AG04450 (cell line): ENCODE measurements around the gene CD248. TPM values are rescaled to one million over a fixed set of nuclear protein-coding genes. Genes with fewer than 3 reads are reported as not detected.
A peak's percentile ranks its signal among the peaks of the same experiment; 100 is the strongest.

Source experiments
- CTCF ChIA-PET: fragments of 300-600, 350-600 bp; formaldehyde crosslinking; extraction: SDS; loops from one replicate; lab custom pipeline; 2022; ENCODE audit warnings: antibody characterized with exemption, inconsistent platforms; lab: Charles Lee
- POLR2A ChIA-PET: fragments of 350-600 bp; formaldehyde crosslinking; extraction: SDS; loops from one replicate; lab custom pipeline; 2021; ENCODE audit warnings: antibody characterized with exemption, inconsistent platforms; lab: Yijun Ruan, JAX
- DNase-seq: peaks from one replicate; pipeline ENCODE4 v3.0.0-alpha.2; 2011; ENCODE audit warnings: low read depth, low spot score
- H3K27ac ChIP-seq: one replicate; pipeline ENCODE4 v1.5.1; 2012; ENCODE audit warnings: low read depth, low read length, control low read depth
- H3K27me3 ChIP-seq: one replicate; pipeline ENCODE4 v1.6.0; 2012; ENCODE audit warnings: low read length; ENCODE audit not compliant: control insufficient read depth, insufficient read depth
- H3K4me3 ChIP-seq: 2 replicates; pipeline ENCODE4 v1.5.1; 2011; ENCODE audit warnings: mild to moderate bottlenecking, low read depth, low read length, control low read depth
- H3K9me3 ChIP-seq: 2 replicates; pipeline ENCODE4 v1.5.1; 2012; ENCODE audit warnings: low read length; ENCODE audit not compliant: control insufficient read depth, insufficient read depth
- polyA plus RNA-seq: library from polyadenylated mRNA; depleted of rRNA; stranded (reverse); fragments of >200 nt; gene quantifications from 2 replicates; pipeline ENCODE4 v1.2.3, GENCODE V29; 2011
- TF ChIP-seq, protein P1 (sequence below): IDR thresholded peaks from 2 replicates; pipeline ENCODE4 v1.5.1; 2011; ENCODE audit warnings: low read depth, low read length, control low read depth, inconsistent platforms

The CD248 gene
- polyA plus RNA-seq, 1 experiment: 105 TPM

DNA sequence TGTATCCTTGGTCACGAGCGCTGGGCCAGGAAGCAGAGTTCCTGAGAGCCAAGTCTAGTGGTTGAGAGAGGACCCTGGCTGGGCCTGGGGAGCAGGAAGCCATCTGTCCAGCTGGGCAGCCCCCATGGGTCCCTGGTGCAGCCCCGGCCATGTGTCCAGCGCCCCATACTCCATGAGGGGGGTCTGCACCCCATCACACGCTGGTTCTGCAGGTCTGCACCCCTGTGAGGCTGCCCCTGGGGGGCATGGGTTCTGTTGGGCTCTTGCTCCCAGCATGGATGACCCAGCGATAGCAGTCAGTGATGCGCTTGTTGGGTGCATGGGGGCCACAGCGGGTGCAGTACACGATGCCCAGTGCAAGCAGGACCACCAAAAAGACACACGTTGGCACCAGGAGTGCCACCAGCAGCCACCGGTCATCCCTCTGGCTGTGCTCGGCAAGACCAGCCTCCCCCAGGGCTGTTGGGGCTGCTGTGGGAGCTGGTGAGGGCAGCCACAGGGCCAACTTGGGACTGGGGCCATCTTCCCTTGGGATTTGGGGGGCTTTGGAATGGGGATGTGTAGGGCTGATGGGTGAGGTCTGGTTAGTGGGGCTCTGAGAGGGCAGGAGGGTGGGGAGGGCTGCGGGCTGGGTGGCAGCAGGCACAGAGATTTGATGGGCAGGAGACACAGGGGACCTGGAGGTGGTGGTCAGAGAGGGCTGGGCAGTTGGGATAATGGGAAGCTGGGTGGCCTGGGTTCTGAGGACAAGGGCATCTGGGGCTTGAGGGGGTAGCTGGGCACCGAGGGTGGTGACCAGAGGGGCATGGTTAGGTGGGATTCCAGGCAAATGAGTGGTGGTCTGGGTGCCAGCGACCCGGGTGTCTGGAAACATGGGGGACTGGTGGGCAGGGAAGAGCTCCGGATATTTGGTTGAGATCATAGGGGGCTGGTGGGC, 2.0 kb downstream of the CD248 start:
- H3K9me3 ChIP-seq: peaks cover 8% of the 10 kb centered on the region; the same call in 1 of the 2 replicates
- H3K4me3 ChIP-seq: peak overlapping the region; percentile 87
- CTCF ChIA-PET: interaction anchor here (1.0 to 3.9 kb wide), 2 partner anchors 16 to 21 kb away, joined by 5 to 62 read pairs; partner anchors contain the start of gene RIN1
- TF ChIP-seq, protein P1, sequence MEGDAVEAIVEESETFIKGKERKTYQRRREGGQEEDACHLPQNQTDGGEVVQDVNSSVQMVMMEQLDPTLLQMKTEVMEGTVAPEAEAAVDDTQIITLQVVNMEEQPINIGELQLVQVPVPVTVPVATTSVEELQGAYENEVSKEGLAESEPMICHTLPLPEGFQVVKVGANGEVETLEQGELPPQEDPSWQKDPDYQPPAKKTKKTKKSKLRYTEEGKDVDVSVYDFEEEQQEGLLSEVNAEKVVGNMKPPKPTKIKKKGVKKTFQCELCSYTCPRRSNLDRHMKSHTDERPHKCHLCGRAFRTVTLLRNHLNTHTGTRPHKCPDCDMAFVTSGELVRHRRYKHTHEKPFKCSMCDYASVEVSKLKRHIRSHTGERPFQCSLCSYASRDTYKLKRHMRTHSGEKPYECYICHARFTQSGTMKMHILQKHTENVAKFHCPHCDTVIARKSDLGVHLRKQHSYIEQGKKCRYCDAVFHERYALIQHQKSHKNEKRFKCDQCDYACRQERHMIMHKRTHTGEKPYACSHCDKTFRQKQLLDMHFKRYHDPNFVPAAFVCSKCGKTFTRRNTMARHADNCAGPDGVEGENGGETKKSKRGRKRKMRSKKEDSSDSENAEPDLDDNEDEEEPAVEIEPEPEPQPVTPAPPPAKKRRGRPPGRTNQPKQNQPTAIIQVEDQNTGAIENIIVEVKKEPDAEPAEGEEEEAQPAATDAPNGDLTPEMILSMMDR: no peak
- POLR2A ChIA-PET: interaction anchor here (1.5 to 1.9 kb wide), 2 partner anchors 12 to 20 kb away, joined by 5 read pairs; no protein-coding TSS in a partner anchor
- no peak for DNase-seq
- no peaks in the 10 kb centered on the region for H3K27me3 ChIP-seq
- H3K27ac ChIP-seq: peak overlapping the region; percentile 97

DNA sequence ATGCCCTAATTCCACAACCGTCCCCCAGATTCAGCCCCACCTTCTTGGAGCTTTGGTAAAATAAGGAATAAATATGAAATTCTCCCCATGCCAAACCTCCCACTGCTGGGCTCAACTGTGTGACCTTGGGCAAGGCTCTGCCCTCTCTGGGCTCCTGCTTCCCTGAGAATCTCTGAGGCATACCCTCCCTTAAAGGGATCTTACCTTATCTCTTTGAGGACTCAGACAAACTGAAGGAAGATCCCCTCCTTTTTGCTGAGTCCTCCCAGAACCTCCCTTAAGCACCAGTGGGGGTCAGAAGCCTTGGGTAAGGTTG, 2.7 kb downstream of the CD248 start:
- POLR2A ChIA-PET: interaction anchor here (1.6 to 3.1 kb wide), 6 partner anchors 11 to 34 kb away, joined by 5 to 99 read pairs (median 14); partner anchors contain the start of gene RIN1

DNA sequence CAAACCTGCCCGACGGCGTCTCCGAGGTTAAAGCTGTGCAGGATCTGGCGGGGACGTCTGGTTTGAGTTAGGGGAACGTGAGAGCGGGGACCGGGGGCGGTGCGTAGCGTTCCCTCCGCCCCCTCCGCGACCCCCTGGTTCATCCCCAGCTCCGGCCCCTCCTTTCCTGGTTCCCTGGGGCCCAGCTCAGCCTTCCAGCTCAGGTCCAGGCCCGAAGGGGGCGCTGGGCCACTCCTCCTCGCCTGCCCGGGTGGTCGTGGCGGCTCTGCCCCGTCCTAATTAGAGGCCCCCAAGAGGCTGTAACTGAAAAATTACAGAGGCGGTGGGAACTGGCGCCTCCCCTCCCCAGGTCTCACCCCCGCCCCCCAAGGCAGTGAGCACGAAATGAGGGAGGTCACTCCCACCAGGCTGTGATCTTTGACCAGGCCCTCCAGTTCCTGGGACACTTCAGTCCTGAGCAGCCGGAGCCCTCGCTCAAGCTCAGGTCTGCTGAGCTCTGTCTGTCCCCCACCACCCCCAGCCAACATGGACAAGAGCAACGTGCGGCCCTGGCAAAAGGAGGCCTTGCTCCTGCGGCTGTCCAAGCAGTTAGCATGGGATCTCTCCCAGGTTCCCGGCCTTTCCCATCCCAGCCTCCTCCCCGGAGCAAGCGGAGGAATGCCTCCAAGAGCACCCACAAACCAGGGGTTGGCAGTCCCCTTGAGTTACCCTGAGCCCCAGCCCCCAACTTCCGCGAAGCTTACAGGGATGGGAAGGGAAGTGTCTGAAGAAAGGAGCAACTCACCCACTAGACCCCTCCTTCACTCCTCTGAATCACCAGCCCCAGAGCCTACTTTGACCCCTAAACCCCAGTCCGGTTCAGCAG, 3.3 kb downstream of the CD248 start:
- Histone ChIP-seq H3K27ac (peak overlapping the region; percentile 97), H3K4me3 (peak overlapping the region; percentile 87), H3K27me3 (no peaks in the 10 kb centered on the region), H3K9me3 (peaks cover 8% of the 10 kb centered on the region; the same call in 1 of the 2 replicates)
- DNase-seq: no peak
- TF ChIP-seq, protein P1: peak; percentile 40; the same call in 1 of the 2 replicates
- ChIA-PET POLR2A (interaction anchor here (0.5 to 3.1 kb wide), 17 partner anchors 11 to 749 kb away, joined by 3 to 99 read pairs (median 5); partner anchors contain the start of genes FOSL1, RIN1, SLC29A2 and YIF1A), CTCF (interaction anchor here (0.6 to 3.9 kb wide), 12 partner anchors 8 to 960 kb away, joined by 3 to 98 read pairs (median 6); partner anchors contain the start of genes BRMS1, RIN1 and YIF1A)

More for the DNA sequence above, 2.7 kb downstream of the CD248 start:
- peaks cover 8% of the 10 kb centered on the region; the same call in 1 of the 2 replicates for H3K9me3 ChIP-seq
- TF ChIP-seq, protein P1: no peak
- CTCF ChIA-PET: interaction anchor here (1.2 to 3.9 kb wide), 4 partner anchors 13 to 71 kb away, joined by 3 to 98 read pairs (median 37); partner anchors contain the start of gene YIF1A
- peak overlapping the region; percentile 97 for H3K27ac ChIP-seq
- no peaks in the 10 kb centered on the region for H3K27me3 ChIP-seq
- no peak for DNase-seq
- H3K4me3 ChIP-seq: peak overlapping the region; percentile 87

DNA sequence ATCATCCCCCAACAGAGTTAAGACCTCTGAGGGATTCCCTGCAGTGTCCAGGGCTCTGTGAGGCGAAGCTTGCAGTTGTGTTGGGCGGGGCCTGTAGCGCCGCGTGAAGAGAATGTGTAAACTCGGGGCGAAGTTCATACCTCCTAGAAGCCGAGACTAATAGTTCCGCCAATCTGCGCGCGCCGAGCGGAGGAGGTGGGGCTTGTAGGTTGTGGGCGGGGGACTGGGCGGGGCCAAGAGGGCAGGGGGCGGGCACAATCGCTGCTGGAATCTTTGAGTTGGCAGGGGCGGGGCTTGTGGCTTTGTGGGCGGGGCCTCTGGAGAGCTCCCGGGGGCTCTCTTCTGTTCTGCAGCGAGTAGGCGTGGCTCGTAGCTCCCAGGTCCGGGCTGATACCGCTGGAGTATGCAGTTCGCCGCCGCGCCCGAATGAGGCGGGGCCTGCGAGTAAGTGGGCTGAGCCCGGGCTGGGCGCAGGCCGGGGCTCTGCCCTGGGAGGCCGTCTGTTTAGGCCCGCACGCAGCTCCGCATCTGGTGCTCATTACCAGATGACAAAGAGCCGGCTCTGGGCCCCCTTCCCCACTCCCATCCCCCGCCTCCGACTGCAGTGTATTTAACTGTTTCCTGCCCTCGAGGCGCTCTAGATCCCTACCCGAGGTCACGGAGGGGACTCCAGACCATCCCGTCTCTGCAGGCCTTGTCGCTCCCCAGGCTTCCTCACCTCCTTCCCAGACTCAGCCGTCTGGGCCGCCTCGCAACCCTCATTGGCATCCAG, 4.1 kb downstream of the CD248 start:
- CTCF ChIA-PET: interaction anchor here (0.6 to 3.9 kb wide), 21 partner anchors 9 to 960 kb away, joined by 3 to 98 read pairs (median 5); partner anchors contain the start of genes BRMS1, RIN1 and YIF1A
- peaks cover 8% of the 10 kb centered on the region; the same call in 1 of the 2 replicates for H3K9me3 ChIP-seq
- DNase-seq: peak; percentile 99
- POLR2A ChIA-PET: interaction anchor here (0.5 to 3.1 kb wide), 22 partner anchors 9 to 748 kb away, joined by 3 to 99 read pairs (median 5); partner anchors contain the start of genes BRMS1, CCDC85B, FOSL1 and PELI3
- peaks cover 4% of the 10 kb centered on the region for H3K27me3 ChIP-seq
- H3K4me3 ChIP-seq: peak overlapping the region; percentile 87
- TF ChIP-seq, protein P1: no peak
- peak overlapping the region; percentile 97 for H3K27ac ChIP-seq
